A673 (cell line): ENCODE results near the gene SMC4. TPM values are rescaled to one million over a fixed set of nuclear protein-coding genes. Genes with fewer than 3 reads are reported as not detected.

Source experiments
- BruUV-seq: library from RNA; stranded (reverse); fragments of 400-500 nt; replicated peaks from 2 replicates; lab custom pipeline; 2021; lab: Mats Ljungman, UMichigan
- CTCF ChIA-PET: fragments of 300-600 bp; sonication (Branson Sonifier 250); formaldehyde crosslinking; loops from one replicate; lab custom pipeline; 2022; ENCODE audit warnings: antibody characterized with exemption; lab: Charles Lee
- POLR2A ChIA-PET: fragments of 300-600 bp; sonication (Branson Sonifier 250); formaldehyde crosslinking; loops from one replicate; lab custom pipeline; 2022; ENCODE audit warnings: antibody characterized with exemption; ENCODE audit not compliant: low non-redundant PET; lab: Charles Lee
- DNase-seq: peaks from one replicate; pipeline ENCODE4 v3.0.0-alpha.2; 2015; ENCODE audit warnings: low spot score
- H3K27ac ChIP-seq: fragments of 200-600 bp; sonication (generic); 2 replicates; pipeline ENCODE4 v1.5.1; 2016; ENCODE audit warnings: mixed run types, low read depth, mild to moderate bottlenecking, mixed read lengths, antibody characterized with exemption, low read length; ENCODE audit not compliant: poor library complexity, severe bottlenecking
- H3K27me3 ChIP-seq: fragments of 200-600 bp; sonication (generic); replicated peaks from 2 replicates; pipeline ENCODE4 v1.6.1; 2017; ENCODE audit warnings: mixed run types, low read depth, mild to moderate bottlenecking, mixed read lengths, antibody characterized with exemption, low read length; ENCODE audit not compliant: insufficient read depth, poor library complexity
- H3K36me3 ChIP-seq: fragments of 200-600 bp; sonication (generic); 2 replicates; pipeline ENCODE4 v1.6.1; 2016; ENCODE audit warnings: mixed run types, mild to moderate bottlenecking, mixed read lengths, antibody characterized with exemption, low read length; ENCODE audit not compliant: insufficient read depth, poor library complexity, severe bottlenecking
- H3K4me1 ChIP-seq: fragments of 200-600 bp; sonication (generic); 2 replicates; pipeline ENCODE4 v1.6.1; 2017; ENCODE audit warnings: mixed run types, mild to moderate bottlenecking, mixed read lengths, antibody characterized with exemption, low read length; ENCODE audit not compliant: insufficient read depth, poor library complexity, severe bottlenecking
- H3K4me3 ChIP-seq: fragments of 200-600 bp; sonication (generic); 2 replicates; pipeline ENCODE4 v1.5.1; 2016; ENCODE audit warnings: low read depth, mixed run types, mild to moderate bottlenecking, mixed read lengths, low read length; ENCODE audit not compliant: poor library complexity, severe bottlenecking
- H3K9me3 ChIP-seq: fragments of 200-600 bp; sonication (generic); 2 replicates; pipeline ENCODE4 v1.6.1; 2016; ENCODE audit warnings: mixed run types, low read depth, mild to moderate bottlenecking, mixed read lengths, antibody characterized with exemption, low read length; ENCODE audit not compliant: poor library complexity, severe bottlenecking
- CTCF ChIP-seq: fragments of 300-800, 200-600 bp; sonication (generic); conservative IDR thresholded peaks from 2 replicates; pipeline ENCODE4 v1.5.1; 2017; ENCODE audit warnings: low read depth, mild to moderate bottlenecking, antibody characterized with exemption, low read length, moderate library complexity, mixed read lengths
- EZH2 ChIP-seq: fragments of 200-600 bp; sonication (generic); IDR thresholded peaks from 2 replicates; pipeline ENCODE4 v1.6.1; 2017; ENCODE audit warnings: borderline replicate concordance, low read depth, mild to moderate bottlenecking, mixed read lengths, antibody characterized with exemption, low read length; ENCODE audit not compliant: poor library complexity, severe bottlenecking
- intact Hi-C: fragments of 100-400 bp; cut with micrococcal nuclease; formaldehyde crosslinking; loops from one replicate; pipeline ENCODE4 v1.10.0; 2022; ENCODE audit not compliant: unreplicated experiment
- total RNA-seq: library from RNA; stranded (reverse); gene quantifications from 2 replicates; pipeline ENCODE4 v1.2.3, GENCODE V29; 2021

Gene SMC4
- total RNA-seq, 1 experiment from 2014 or later = 209 TPM

DNA sequence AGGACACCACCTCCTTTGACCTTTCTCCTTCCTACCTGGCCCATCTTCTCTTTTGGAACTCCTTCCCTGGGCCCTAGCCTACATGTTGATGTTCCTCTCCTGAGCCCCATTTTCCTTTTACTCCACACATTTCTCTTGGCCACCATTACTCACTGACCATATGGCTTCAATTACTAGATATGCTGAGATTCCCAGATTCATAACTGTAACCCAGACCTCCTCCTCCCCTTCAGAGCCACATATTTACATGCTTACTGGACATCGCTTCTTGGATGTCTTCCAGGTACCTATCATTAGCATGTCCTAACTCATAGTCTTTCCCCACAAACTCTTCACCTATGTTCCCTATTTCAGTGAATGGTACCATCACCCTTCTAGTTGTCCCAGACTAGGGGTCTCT lies 74.5 kb downstream of the SMC4 start:
- intact Hi-C loops = no loop called here
- no peaks in the 10 kb centered on the region for H3K27me3 ChIP-seq
- POLR2A ChIA-PET = no interaction called here
- no peaks in the 10 kb centered on the region for H3K4me1 ChIP-seq
- BruUV-seq = no TSS peak
- DNase-seq = no peak
- no peaks in the 10 kb centered on the region for H3K9me3 ChIP-seq
- no peak overlapping the region for H3K27ac ChIP-seq
- TF ChIP-seq CTCF = no peak
- no peak for TF ChIP-seq EZH2
- no peaks in the 10 kb centered on the region for H3K36me3 ChIP-seq
- H3K4me3 ChIP-seq = no peak overlapping the region
- CTCF ChIA-PET = no interaction called here

GRCh38 chr3:160474416-160474838 lies 75.0 kb downstream of the SMC4 start:
- no peak for DNase-seq
- CTCF ChIA-PET = no interaction called here
- Histone ChIP-seq H3K27ac (no peak overlapping the region), H3K4me1 (no peaks in the 10 kb centered on the region), H3K9me3 (no peaks in the 10 kb centered on the region), H3K36me3 (no peaks in the 10 kb centered on the region), H3K27me3 (no peaks in the 10 kb centered on the region), H3K4me3 (no peak overlapping the region)
- BruUV-seq = no TSS peak
- intact Hi-C loops = no loop called here
- POLR2A ChIA-PET = no interaction called here
- TF ChIP-seq EZH2 (no peak), CTCF (no peak)

DNA sequence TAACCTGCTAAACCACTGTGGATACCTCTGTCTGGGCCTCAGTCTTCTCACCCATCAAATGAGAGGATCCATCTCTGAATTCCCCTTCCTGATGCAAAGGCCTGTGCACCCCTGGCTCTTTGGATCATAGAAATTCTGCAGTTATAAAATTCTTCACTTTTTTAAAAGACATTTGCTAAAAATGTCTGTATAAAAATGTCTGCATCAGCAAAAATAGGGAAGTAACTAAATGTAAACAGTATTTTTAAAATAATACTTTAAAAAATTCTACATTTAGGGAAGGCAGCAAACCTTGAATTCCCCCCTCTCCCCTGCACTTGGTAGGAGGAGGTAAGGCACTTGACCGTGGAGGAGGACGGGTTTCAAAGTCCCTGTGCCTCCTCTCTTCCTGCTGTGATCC lies 75.7 kb downstream of the SMC4 start:
- H3K4me3 ChIP-seq = no peak overlapping the region
- no peak overlapping the region for H3K27ac ChIP-seq
- intact Hi-C loops = no loop called here
- no peaks in the 10 kb centered on the region for H3K9me3 ChIP-seq
- no peaks in the 10 kb centered on the region for H3K4me1 ChIP-seq
- no TSS peak for BruUV-seq
- POLR2A ChIA-PET = no interaction called here
- CTCF ChIA-PET = no interaction called here
- H3K27me3 ChIP-seq = no peaks in the 10 kb centered on the region
- DNase-seq = no peak
- no peaks in the 10 kb centered on the region for H3K36me3 ChIP-seq
- TF ChIP-seq EZH2 (no peak), CTCF (no peak)
